ENCODE results near the gene ITGB2.

DNA sequence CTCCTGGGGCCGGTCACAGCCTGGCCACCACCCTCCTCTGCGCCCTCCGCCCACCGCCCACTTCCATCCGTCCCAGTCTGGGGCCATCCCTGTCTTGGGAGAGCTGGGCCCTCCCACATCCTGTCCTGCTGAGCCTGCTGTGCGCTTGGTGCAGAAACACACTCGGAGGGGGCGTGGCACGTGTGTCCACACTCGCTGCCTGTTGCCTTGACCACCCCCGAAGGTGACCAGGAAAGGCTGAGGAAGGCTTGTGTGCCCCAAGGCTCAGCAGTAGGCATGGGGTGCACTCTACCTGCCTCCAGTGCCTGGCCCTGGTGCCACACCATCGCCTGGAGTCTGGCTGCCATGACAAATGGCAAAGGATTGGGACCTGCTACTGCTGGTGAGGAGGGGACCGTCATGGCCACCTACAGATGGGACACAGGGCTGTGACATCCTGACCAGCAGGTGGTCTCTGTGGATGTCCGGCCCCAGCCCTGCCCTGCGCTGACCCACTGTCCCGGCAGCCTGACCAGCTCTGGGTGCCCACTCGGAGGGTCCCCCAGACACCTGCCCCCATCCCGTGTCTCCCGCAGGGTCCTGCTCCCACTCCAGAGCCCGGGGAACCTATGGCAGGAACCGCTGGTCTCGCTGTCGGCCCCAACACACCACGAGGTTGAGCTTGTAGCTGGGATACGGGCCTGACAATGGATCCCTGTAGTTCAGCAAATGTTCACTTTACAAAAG lies 24.0 kb downstream of the ITGB2 start:
- TF ChIP-seq, protein P1, sequence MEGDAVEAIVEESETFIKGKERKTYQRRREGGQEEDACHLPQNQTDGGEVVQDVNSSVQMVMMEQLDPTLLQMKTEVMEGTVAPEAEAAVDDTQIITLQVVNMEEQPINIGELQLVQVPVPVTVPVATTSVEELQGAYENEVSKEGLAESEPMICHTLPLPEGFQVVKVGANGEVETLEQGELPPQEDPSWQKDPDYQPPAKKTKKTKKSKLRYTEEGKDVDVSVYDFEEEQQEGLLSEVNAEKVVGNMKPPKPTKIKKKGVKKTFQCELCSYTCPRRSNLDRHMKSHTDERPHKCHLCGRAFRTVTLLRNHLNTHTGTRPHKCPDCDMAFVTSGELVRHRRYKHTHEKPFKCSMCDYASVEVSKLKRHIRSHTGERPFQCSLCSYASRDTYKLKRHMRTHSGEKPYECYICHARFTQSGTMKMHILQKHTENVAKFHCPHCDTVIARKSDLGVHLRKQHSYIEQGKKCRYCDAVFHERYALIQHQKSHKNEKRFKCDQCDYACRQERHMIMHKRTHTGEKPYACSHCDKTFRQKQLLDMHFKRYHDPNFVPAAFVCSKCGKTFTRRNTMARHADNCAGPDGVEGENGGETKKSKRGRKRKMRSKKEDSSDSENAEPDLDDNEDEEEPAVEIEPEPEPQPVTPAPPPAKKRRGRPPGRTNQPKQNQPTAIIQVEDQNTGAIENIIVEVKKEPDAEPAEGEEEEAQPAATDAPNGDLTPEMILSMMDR (IDR thresholded peaks at IDR 0.05), result no peak
- no peak for TF ChIP-seq POLR2AphosphoS5 (IDR thresholded peaks at IDR 0.05)
